Measurements from ENCODE around the gene NUDT6.
"Not testable (repeated sequence)": the region's sequence is repeated elsewhere in the genome, so short reads cannot be mapped to it uniquely, and the experiment has no call there.

DNA sequence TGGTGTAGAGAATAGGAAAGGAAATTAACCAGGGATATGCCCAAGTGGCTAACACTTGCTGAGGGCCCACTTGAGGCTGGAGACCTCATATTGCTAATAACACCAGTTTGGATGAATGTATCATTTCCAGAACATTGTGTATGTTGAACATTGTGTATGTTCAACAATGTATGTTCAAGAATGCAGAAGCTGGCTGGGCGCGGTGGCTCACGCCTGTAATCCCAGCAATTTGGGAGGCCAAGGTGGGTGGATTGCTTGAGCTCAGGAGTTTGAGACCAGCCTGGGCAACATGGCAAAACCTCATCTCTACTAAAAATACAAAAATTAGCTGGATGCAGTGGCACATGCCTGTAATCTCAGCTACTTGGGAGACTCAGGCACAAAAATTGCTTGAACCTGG lies 72.6 kb downstream of the NUDT6 start:
- TF ChIP-seq POLR2AphosphoS5, CTCF, POLR2A (IDR thresholded peaks at IDR 0.05): not testable (repeated sequence)
